Measurements from ENCODE around the gene DISC1.

The DISC1 gene

GRCh38 chr1:231921646-231922345 lies 295.2 kb downstream of the DISC1 start:
- in situ Hi-C loops (cut with MboI; ENCODE audit: low sequenced_read_pairs), result no loop called here

- in situ Hi-C loops (cut with MboI; ENCODE audit: low sequenced_read_pairs), result no loop called here
Measured at GRCh38 chr1:231923491-231924041, 297.0 kb downstream of the DISC1 start.

DNA sequence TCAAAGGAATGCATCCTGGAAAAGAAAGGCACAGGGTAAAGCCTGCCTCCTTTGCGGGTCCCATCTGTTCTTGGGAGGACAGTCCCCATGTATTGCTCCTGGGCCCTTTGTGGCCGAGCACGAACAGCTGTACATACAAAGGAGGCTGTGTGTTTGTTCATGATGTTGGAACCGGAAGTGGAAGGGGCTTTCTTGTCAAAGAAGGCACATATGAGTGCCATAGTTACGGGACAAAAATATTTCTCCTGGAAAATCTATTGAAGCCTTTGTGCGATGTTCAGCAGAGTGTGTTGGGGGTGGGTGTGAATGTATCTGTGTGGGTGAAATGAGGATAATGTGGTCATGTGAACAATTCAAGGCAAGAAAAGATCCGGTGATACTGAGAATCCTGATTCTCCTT lies 297.6 kb downstream of the DISC1 start:
- in situ Hi-C loops (cut with MboI; ENCODE audit: low sequenced_read_pairs), result no loop called here

DNA sequence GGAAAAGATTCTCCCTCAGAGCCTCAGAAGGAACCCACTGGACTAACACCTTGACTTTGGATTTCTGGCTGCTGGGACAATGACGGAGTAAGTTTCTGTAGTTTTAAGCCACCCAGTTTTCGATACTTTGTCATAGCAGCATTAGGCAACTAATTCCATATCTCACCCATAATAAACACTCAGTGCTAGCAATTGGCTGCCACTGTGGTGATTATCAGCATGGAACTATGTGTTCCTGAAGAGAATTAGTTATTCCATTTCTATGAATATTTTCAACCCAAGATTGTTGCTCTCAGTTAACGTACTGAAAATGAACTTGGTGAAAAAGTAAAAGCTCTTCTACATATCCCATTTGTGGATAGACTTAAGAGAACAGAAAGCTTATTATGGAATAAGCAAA lies 299.3 kb downstream of the DISC1 start:
- in situ Hi-C loops (cut with MboI; ENCODE audit: low sequenced_read_pairs), result no loop called here

DNA sequence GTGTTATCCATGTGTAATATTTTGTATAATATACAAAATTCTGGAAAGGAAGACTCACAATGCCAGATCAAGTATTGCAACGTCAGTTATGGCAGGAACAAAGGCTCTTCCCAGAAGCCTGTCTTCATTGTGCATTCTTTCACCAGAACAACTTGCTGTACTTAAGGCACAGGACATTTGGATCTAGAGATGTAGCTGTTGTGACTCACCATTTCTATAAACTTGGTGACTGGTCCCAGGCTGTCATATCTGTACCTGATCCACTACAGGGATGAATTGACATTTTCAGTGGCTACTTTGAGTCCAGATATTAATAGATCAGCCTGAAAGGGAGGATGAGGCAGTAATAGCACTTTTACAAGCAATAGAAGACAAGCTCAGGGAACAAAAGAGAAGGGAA lies 299.8 kb downstream of the DISC1 start:
- in situ Hi-C loops (cut with MboI; ENCODE audit: low sequenced_read_pairs), result no loop called here

- in situ Hi-C loops (cut with MboI; ENCODE audit: low sequenced_read_pairs), result no loop called here
Measured at GRCh38 chr1:231926933-231927332, 300.3 kb downstream of the DISC1 start.

GRCh38 chr1:231927431-231927830 lies 300.8 kb downstream of the DISC1 start:
- in situ Hi-C loops (cut with MboI; ENCODE audit: low sequenced_read_pairs), result no loop called here

DNA sequence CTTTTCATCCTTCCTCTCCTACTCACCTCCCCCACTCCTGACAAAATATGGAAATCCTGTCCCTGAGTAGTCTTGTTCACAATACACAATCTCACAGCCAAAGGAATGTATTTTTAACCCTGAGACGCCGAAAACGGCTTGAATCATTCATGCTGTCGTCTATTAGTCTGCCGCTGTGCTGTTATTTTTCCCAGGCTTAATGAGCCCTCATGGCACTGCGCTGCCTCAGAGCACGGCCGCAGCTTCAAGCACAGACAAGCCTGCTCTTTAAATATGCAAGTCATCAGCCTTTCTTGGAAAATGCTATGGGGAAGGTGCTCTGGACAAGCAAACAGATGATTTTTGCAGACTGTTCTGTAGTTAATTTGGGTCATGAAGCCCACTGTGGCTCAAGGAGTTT lies 302.7 kb downstream of the DISC1 start:
- in situ Hi-C loops (cut with MboI; ENCODE audit: low sequenced_read_pairs), result no loop called here

DNA sequence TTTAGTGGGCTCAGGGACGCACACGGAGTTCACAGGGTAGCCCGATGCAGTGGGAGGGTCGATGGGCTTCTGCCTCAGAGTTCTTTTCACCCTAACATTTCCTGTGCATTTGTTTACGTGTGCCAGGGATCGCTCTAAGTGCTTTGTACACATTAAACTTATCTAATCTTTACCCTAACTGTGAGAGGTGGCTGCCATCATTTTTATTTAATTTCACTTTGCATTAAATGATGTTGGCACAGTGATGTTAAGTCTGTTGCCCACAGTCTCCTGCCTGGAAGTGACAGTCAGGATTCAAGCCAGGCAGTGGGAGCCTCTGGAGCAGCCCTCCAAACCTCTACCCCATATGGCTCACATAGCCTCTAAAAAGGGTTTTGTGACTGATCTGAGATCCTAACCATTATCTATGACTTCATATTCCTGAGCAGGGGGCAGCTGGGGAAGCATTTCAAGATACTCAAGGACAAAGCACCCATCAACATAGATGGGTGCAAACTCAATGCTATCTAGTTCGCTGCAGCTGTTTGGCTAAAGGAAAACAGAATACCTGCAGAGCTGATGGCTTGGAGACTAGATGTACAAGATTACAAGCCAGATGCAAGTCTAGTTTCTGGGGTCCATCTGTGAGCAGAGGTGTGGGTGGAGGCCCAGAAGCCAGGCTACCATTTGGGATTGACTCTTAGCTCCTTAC lies 303.8 kb downstream of the DISC1 start:
- in situ Hi-C loops (cut with MboI; ENCODE audit: low sequenced_read_pairs), result no loop called here

GRCh38 chr1:231931146-231931545 lies 304.6 kb downstream of the DISC1 start:
- in situ Hi-C loops (cut with MboI; ENCODE audit: low sequenced_read_pairs), result no loop called here

DNA sequence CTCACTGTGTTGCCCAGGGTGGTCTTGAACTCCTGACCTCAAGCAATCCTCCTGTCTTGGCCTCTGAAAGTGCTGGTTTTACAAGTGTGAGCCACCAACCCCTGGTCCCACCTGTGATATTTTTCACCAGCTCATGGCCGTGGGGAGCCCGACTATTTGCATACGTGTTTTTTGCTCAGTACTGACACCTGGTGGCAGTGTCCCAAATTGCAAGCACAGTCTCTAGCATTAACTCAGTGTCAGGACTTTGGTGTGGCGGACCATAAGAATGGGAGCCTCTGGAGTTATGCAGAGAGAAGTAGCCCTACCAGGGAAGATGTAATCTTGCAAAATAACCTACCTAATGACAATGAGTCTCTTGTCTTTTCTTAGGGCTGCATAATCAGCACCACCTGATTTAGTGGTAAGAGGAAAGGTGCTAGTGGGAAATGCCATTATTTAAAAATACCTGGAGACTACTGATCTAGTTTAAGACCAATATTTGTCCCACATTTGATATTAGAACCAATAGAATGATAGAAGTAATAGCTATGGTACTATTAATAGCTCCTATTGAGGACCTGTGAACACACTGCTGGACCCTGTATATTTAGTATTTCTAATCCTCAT lies 305.4 kb downstream of the DISC1 start:
- in situ Hi-C loops (cut with MboI; ENCODE audit: low sequenced_read_pairs), result no loop called here

DNA sequence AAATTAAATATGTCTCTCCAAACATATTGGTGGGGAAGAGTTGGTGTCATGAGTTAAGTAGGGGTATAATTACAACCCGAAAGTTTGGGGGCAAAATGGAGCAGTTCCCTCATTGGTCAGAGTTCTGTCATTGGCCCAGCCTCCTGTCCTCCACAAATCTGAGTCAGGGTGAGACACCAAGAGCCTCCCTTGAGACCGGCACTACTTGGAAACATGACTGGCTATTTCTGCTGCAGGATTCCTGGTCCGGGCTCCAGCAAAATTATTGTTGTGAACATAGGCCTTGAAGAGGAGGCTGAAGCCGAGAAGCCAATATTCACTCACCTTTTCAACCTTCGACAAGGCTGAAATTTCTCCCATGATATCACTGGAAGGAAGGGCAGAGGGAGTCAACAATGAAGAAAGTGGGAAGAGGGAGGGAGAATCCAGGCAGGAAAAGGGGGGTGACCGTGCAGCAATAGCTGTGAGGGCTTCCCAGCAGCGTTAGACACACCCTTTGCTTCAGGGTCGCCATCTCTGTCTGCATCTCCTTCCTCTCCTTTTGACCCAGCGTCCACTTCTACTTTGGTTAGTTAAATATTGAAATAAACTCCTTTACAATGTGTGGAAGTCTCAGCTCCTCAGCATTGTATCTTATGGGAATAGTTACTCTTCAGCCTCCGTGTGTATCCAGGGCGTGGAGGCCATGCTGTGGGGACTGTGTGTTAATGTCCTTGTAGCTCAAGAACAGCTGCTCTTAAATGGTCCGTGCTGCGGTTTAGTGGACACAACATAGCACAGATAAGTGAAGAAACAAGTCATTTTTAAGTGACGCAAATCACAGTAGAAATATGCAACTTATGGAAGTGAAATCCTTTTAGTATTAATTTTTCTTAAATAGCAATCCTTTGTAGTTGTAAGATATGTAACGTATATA lies 307.4 kb downstream of the DISC1 start:
- in situ Hi-C loops (cut with MboI; ENCODE audit: low sequenced_read_pairs), result no loop called here

DNA sequence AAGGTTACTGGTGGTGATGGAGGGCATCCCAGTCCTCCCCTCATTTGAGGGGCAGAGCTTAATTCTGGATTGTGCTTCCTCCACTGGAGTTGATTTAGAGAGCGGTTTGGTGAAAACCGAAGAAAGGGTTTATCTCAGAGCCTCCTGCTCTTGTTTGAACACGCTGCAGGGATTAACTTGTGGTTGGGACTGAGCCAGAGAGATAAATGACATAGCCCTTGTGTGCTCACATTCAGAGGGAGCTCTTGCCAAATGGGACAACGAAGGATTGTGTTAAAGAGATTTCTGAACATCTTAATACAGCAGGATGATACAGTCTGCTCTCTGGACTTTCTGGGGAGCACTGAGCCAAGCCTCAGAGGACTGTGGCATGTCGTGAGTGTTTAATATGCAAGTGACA lies 308.2 kb downstream of the DISC1 start:
- in situ Hi-C loops (cut with MboI; ENCODE audit: low sequenced_read_pairs), result no loop called here

- in situ Hi-C loops (cut with MboI; ENCODE audit: low sequenced_read_pairs), result no loop called here
Measured at GRCh38 chr1:231935856-231936255, 309.3 kb downstream of the DISC1 start.

DNA sequence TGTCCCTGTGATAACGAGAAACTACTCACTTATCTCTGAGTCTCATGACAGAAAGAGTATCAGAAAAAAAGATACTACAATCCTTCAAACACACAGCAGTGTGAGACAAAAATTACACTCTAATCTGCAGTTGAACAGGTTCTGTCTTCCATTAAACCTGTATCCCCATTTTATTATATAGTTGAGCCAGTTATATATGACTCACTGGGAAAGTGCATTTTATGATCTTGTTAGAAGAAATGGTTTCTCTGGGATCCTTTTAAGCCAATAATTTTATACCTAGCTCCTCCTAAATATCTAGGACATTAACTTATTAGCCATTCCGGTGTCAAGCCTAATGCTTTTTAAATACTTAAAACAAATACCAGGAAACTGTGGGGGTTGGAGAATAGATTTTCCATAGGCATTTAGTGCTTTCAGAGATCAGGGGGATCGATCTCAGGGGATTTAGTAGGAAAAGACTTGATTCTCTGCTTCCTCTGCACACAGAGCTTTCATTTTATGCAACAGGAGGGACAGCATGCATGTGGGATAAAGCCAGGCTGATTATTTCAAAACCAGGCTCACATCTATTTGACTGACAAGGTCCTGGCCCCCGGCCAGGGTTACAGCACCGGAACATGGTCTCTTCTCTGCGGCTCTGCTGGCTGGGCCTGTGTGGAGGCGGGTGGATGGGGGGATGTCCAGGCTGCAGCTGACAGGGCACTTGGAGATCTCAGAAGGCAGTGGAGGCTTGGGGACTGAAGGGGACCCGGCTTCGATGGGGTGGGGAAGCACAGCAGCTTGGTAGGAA lies 310.6 kb downstream of the DISC1 start:
- in situ Hi-C loops (cut with MboI; ENCODE audit: low sequenced_read_pairs), result no loop called here

DNA sequence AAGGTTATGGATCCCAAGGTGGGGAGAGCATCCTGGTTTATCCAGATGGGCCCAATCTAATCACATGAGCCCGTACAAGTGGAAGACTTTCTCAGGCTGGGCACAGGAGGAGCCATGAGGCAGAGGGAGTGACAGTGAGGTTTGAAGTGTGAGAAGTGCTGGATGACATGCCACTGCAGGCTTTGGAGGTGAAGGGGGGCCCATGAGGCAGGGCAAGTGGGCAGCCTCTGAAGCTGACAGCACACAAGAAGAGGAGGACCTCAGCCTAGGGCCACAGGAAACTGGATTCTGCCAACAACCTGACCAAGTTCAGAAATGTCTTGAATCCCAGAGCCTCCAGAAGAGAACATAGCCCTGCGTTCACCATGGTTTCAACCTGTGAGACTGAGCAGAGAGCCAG lies 311.6 kb downstream of the DISC1 start:
- in situ Hi-C loops (cut with MboI; ENCODE audit: low sequenced_read_pairs), result no loop called here

GRCh38 chr1:231938711-231939110 lies 312.1 kb downstream of the DISC1 start:
- in situ Hi-C loops (cut with MboI; ENCODE audit: low sequenced_read_pairs), result no loop called here

GRCh38 chr1:231939118-231939517 lies 312.5 kb downstream of the DISC1 start:
- in situ Hi-C loops (cut with MboI; ENCODE audit: low sequenced_read_pairs), result no loop called here

GRCh38 chr1:231940116-231940515 lies 313.5 kb downstream of the DISC1 start:
- in situ Hi-C loops (cut with MboI; ENCODE audit: low sequenced_read_pairs), result no loop called here

DNA sequence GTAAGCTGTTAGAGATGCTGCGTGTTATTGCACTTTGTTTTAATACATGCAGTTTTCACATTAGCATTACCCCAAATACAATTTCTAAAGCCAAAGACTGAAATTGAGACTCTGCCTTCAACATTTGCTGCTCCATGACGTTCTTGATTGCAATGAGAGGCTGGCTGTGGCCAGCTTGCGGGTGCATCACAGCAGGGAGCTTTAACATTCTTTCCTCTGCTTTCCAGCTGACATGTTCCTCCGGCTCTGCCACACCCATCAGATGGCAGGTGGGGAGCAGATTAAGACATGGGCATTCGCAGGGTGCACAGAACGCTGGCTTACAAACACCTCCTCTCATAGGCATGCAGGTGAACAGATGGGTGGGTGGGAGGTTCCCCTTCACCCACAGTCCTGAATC lies 314.1 kb downstream of the DISC1 start:
- in situ Hi-C loops (cut with MboI; ENCODE audit: low sequenced_read_pairs), result no loop called here
